GM19455 (cell line): ENCODE measurements around the gene BMPR1B.

ENCODE experiments used
- ATAC-seq: cut with Tn5 transposase; IDR thresholded peaks from one replicate; pipeline ENCODE4 v1.9.1; 2021; ENCODE audit not compliant: unreplicated experiment

BMPR1B gene

GRCh38 chr4:94762326-94762725 lies 4.6 kb downstream of the BMPR1B start:
- no peak for ATAC-seq

DNA sequence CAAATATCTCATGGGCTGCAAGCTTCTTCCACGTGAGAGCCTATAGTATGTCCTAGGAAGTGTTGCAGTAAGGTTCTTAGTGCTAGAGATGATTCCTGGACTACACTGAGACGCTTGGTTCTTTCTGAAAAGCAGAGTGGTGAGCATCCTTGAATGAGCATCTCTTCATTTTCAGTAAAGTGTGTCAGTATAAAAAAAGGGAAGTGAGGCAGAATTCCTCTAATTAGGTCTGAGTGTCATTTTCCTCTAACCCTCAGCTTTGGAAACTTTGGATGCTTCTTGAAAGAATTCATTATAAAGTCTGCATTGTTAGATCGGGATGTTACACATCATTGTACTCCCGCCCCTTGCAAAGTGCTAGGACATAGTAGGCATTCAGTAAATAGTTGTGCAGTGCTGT lies 5.2 kb downstream of the BMPR1B start:
- no peak for ATAC-seq

DNA sequence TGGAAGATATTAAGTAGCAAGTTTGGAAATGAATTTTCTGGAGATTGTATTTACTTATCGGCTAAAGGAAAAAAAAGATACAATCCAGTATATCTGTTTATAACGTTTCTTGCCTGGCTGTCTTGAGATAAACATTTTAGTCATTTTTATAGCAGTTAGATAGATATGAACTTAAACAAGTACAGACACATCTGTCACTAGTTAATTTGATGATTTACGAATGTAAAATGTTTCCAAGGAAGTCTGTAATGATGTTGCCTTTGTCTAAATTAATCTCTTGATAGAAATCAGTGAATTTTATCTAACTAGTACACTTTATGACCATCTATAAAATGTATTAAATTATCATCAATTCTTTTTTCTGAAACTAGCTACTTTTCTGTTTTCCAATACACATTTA lies 5.7 kb downstream of the BMPR1B start:
- no peak for ATAC-seq

DNA sequence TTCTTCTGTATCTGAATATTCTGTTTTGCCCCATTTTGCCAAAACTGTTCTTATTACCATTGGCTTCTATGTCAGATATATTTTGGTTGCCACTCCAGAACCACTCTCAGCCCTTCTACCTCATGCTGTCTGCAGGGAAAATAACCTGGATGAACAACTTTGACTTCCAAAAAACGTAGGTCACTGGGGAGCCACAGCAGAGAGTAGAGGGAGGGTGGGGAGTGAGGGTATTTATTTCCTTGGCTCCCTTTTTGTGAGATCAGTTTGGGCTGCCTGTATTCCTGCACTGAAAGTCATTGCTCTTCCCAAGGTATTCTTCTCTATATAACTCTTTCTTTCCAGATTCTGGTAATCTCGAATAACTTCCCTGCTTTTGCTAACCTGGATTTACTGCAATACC lies 6.3 kb downstream of the BMPR1B start:
- no peak for ATAC-seq

DNA sequence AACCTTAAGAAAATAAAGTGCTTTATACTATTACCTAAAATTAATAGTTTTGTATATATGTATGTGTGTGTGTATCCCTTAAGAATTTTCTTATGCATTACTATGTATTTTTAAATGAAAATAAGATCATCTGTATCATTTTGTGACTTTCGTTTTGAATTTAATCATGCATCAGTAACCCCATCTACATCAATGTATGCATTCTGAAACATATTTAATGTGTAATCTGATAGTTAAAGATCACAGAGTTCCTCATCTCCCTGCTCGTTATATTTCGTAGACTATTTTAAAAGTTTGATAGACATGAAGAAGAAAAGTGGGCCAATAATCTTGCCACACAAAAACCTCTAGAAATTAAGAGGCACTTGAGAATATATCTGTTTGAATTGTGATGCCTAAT lies 7.4 kb downstream of the BMPR1B start:
- ATAC-seq: no peak

- no peak for ATAC-seq
Observed at GRCh38 chr4:94765648-94766047, 7.9 kb downstream of the BMPR1B start.

DNA sequence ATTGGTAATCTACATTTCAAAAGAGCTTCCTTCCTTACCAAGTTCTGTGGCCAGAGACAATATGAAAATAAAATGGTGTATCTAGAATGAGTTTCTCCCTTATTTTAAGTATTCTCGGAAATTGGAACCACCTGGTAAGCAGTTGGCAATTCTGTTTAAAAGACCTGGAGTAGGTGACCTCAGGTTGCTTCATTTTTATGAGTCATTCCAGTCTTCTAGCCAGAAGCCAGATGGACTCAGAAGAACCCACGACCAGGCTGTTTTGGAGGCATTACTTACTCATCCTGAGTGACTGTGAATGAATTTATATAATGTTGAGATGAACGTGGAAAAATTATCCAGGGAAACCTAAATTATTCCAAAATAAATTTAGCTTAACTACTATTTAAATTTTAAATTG lies 9.1 kb downstream of the BMPR1B start:
- no peak for ATAC-seq

- ATAC-seq: no peak
Observed at GRCh38 chr4:94767446-94767845, 9.7 kb downstream of the BMPR1B start.

GRCh38 chr4:94782707-94783106 lies 25.0 kb downstream of the BMPR1B start:
- ATAC-seq: no peak

- no peak for ATAC-seq
Observed at GRCh38 chr4:94791701-94792100, 33.9 kb downstream of the BMPR1B start.

GRCh38 chr4:94798808-94799207 lies 41.1 kb downstream of the BMPR1B start:
- ATAC-seq: no peak

GRCh38 chr4:94801016-94801415 lies 43.3 kb downstream of the BMPR1B start:
- no peak for ATAC-seq

- no peak for ATAC-seq
Observed at GRCh38 chr4:94802091-94802490, 44.3 kb downstream of the BMPR1B start.

- ATAC-seq: no peak
Observed at GRCh38 chr4:94803181-94803580, 45.4 kb downstream of the BMPR1B start.

DNA sequence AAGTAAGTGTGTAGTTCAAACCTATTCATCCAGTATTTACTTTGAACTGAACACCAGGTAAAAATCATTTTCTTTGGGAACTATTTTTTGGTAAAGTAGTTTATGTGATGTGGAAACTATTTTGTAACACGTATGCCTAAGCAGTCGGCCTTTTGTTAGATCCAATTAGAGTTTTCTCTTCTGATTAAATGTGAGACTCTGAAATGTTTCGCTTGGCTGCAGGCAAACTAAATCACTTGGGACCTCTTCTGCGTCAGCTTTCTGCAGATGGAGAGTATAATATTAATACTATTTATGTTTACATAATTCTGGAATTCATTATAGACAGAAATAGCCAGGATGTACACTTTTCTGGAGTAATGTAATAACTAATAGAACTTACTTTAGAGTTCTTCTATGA lies 46.9 kb downstream of the BMPR1B start:
- no peak for ATAC-seq

DNA sequence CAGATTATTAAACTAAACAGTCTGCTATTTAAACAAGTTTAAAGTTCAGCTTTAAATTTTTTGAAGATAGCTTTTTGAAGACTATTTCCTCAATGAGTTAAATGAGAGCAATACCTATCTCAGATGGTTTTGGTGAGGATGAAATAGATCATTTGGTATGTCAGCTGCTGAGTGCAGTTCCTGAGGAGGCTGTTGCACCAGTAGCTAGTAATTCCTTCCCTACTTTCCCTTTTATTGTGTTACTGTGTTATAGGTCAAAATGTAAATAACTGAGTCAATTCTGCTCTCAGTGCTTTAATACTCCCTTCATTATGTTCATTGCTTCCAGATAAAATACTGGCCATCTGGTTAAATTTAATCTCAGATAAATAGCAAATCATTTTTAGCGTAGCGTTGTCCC lies 48.6 kb downstream of the BMPR1B start:
- no peak for ATAC-seq

GRCh38 chr4:94811643-94812042 lies 53.9 kb downstream of the BMPR1B start:
- no peak for ATAC-seq

- ATAC-seq: no peak
Observed at GRCh38 chr4:94813221-94813620, 55.5 kb downstream of the BMPR1B start.

DNA sequence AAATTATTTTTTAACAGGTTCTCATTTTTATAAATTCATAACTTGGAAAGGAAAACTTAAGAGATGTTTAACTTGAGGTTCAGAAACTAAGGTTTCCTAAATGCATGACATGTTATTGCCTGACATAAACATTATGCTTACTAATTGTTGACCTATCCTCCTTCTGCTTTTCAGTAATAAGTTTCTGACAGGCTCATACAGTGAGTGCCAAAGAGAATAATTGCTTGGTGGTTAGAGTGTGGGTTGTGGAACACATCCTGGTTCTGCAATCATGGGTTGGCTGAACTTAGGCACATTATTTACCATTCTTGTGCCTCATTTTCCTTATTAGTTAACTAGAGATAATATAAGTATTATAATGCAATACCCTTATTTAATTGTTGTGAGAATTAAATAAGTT lies 56.5 kb downstream of the BMPR1B start:
- ATAC-seq: no peak

DNA sequence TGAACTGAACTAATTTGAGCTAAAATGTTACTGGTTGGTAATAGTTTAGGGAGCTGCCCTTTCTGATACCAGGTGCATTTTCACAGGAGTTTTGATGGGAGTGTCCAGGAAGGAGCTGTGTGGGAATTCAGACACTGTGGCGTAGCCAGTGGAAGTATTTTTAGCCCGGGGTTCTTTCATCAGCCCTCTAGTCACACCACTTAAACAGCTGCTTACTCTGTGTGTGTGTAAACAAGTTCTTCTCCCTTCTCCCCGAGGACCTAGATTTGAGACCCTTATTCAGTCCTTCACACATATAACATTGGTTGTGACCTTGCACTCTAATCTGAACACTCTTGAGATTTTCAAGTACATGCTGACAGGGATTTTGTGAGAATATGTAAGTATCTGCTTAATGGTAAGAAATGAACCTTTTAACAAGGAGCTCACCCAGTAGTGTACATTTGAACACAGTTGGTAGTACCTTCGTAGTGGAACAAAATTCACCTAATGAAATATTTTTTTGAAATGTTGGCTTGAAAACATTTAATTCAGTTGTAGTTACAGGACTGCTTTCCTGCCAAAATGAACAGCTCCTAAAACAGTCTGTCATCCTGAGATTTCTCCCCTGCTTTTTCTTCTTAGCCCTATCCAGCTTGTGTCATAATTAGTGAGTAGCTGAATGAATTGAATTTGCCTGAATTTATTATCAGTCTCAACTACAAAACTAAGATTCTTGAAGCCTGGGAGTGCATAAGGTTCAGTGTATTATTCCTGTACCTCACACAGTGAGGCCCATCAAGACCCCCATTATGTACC lies 61.8 kb downstream of the BMPR1B start:
- ATAC-seq: no peak

DNA sequence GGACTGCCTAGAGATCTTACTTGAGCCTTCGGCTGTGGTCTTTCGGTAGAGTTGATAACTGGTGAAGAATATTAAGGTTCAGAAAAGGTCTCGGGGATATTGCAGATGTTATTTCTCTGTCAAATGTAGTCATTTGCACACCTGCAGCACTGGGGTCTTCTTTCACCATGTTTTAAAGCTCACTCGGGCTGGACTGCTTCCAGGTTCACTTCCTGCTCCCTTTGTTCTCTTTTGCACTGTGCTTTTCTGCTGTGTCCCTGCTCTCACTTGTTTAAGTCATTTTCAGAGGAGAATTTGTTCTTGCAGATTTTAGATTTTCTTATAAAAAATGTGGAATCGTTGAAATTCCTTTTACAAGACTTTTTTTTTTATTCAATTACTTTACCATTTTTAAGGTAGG lies 68.5 kb downstream of the BMPR1B start:
- ATAC-seq: no peak

GRCh38 chr4:94827481-94828110 lies 69.8 kb downstream of the BMPR1B start:
- no peak for ATAC-seq

DNA sequence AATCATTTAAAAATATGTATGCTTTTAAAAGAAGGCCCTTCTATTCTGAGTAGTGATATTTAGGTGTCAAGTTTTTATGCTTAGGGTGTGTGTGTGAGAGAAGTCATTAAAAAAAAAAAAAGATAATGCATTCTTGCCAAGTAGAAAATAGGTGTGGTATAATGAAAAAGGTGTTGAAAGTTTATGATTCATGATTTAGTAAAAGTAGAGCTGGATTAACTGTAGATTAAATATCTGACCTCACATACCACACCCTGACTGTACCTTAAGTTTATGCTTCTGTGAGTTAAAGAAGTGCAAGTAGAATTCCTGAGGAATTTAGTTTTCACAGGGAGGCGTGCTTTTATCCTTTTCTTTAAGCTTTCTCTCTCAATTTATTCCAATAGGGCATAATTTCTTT lies 71.1 kb downstream of the BMPR1B start:
- no peak for ATAC-seq
